Spleen (tissue), 11 donors: Measurements from ENCODE around the gene DUOXA1. TPM values are rescaled to one million over a fixed set of nuclear protein-coding genes. Genes with fewer than 3 reads are reported as not detected.

Experiments
- DNase-seq: peaks from one replicate; pipeline ENCODE4 v3.0.0-alpha.2; 2020
- H3K27ac ChIP-seq, 8 donors: fragments of 200-600 bp; sonication (generic) in 7 of 8; 1 replicate in 4 of 8; 2 replicates in 4 of 8; pipeline versions ENCODE4 v1.5.0 to v1.8.0; 2016 to 2021; ENCODE audit warnings: inconsistent platforms in 4 of 8, mild to moderate bottlenecking in 4 of 8, moderate library complexity in 1 of 8
- H3K27me3 ChIP-seq, 7 donors: fragments of 200-600 bp; sonication (generic) in 6 of 7; replicated peaks in 1 of 7; 1 replicate in 4 of 7; 2 replicates in 3 of 7; pipeline versions ENCODE4 v1.5.0 to v1.8.0; 2016 to 2021; ENCODE audit warnings: inconsistent platforms in 3 of 7, mild to moderate bottlenecking in 1 of 7
- H3K36me3 ChIP-seq, 6 donors: fragments of 200-600 bp; sonication (generic) in 5 of 6; 1 replicate in 4 of 6; 2 replicates in 2 of 6; pipeline versions ENCODE4 v1.5.0 to v1.8.0; 2016 to 2021; ENCODE audit warnings: inconsistent platforms in 2 of 6
- H3K4me1 ChIP-seq, 6 donors: fragments of 200-600 bp; sonication (generic) in 5 of 6; 1 replicate in 3 of 6; 2 replicates in 3 of 6; pipeline versions ENCODE4 v1.5.0 to v1.8.0; 2016 to 2021; ENCODE audit warnings: inconsistent platforms in 3 of 6
- H3K4me3 ChIP-seq, 8 donors: fragments of 200-600 bp; sonication (generic) in 7 of 8; 1 replicate in 4 of 8; 2 replicates in 4 of 8; pipeline versions ENCODE4 v1.5.0 to v1.8.0; 2016 to 2021; ENCODE audit warnings: inconsistent platforms in 4 of 8, mild to moderate bottlenecking in 4 of 8, moderate library complexity in 2 of 8
- H3K9me3 ChIP-seq, 8 donors: fragments of 200-600 bp; sonication (generic) in 7 of 8; 1 replicate in 4 of 8; 2 replicates in 4 of 8; pipeline versions ENCODE4 v1.5.0 to v1.8.0; 2016 to 2021; ENCODE audit warnings: inconsistent platforms in 4 of 8
- CTCF ChIP-seq, 11 experiments: fragments of 200-600 bp in 7 of 11; fragments of 450-650 bp in 4 of 11; sonication (generic) in 4 of 11; IDR thresholded peaks in 8 of 11; conservative IDR thresholded peaks in 3 of 11; 1 replicate in 7 of 11; 2 replicates in 4 of 11; pipeline versions ENCODE4 v1.4.0 to v1.8.0; 2016 to 2021; ENCODE audit warnings: antibody characterized with exemption in 11 of 11, inconsistent platforms in 4 of 11, mild to moderate bottlenecking in 1 of 11
- POLR2A ChIP-seq, 3 donors: fragments of 450-650 bp; IDR thresholded peaks; one replicate each; pipeline ENCODE4 v1.5.1; 2017; ENCODE audit warnings: antibody characterized with exemption in 3 of 3, mild to moderate bottlenecking in 1 of 3
- POLR2AphosphoS5 ChIP-seq, 3 donors: sonication (generic); formaldehyde crosslinking; IDR thresholded peaks; one replicate each; pipeline ENCODE4 v1.5.1; 2017; ENCODE audit warnings: antibody characterized with exemption in 3 of 3
- WGBS, 5 donors: extraction: QIAGEN DNeasy Blood & Tissue Kit in 3 of 5; methylation state at CpG; one replicate each; pipeline versions ENCODE4 v1.1.5 to v1.1.7; 2013 to 2018; 5-methylcytosine and 5-hydroxymethylcytosine counted together
- intact Hi-C: fragments of 100-400 bp; cut with DNase I; formaldehyde crosslinking; loops from one replicate; pipeline ENCODE4 v1.15.0; 2023; ENCODE audit warnings: low total_unique reads
- polyA plus RNA-seq, 3 donors: library from polyadenylated mRNA; stranded (reverse); fragments of 200-250 nt; gene quantifications; one replicate each; pipeline ENCODE4 v1.2.1, GENCODE V29; 2013
- total RNA-seq, 7 donors: library from RNA; depleted of rRNA in 3 of 7; stranded (reverse); fragments of >200 nt in 3 of 7; fragmentation: NEBNext Ultra II Directional in 4 of 7; extraction: Animal tissue kit (Norgen Biotek cat#: 25700) in 4 of 7; gene quantifications; one replicate each; pipeline versions ENCODE4 v1.1.0 to v1.2.1, GENCODE V29; 2016 to 2021
- donor health status: healthy with polysubstance abuse.
- donor health status: DM: no; HTN: no; CAD: no; lungs with moderate emphysema.
- donor health status: DM: no; HTN: no; CAD: no.
- donor health status: Bipolar disorder and iron deficiency.
- donor health status: healthy.
- donor health status: DM: no; HTN: no; CAD: no.
- donor health status: DM: yes; HTN: yes; CAD: no.

Gene DUOXA1
- total and polyA plus RNA-seq, 10 donors: 0.03 to 0.38 (median 0.10) TPM; not detected in 5

- TF ChIP-seq POLR2A (IDR thresholded peaks at IDR 0.05) (no peak), POLR2AphosphoS5 (IDR thresholded peaks at IDR 0.05) (no peak), CTCF (IDR thresholded peaks at IDR 0.05 in 8 of 11, conservative IDR thresholded peaks at IDR 0.05 in 3 of 11) (no peak)
- 92 to 95% (median 93%) methylated on average over 10 of the region's 10 CpGs for WGBS, 5 donors
- H3K4me3 ChIP-seq: no peak overlapping the region
- peak; percentile 57 for DNase-seq
- peaks cover 13 to 24% (median 20%) of the 10 kb centered on the region in 6 donors for H3K4me1 ChIP-seq
- H3K27ac ChIP-seq: no peak overlapping the region
- peaks cover 8 to 84% (median 31%) of the 10 kb centered on the region in 7 donors for H3K27me3 ChIP-seq
- no peaks in the 10 kb centered on the region for H3K36me3 ChIP-seq
- intact Hi-C loops: loop anchor here (10.0 kb wide), 1 partner anchor 164 kb away; no protein-coding TSS in a partner anchor
- H3K9me3 ChIP-seq: no peaks in the 10 kb centered on the region
These were observed 9.4 kb downstream of the DUOXA1 start for GRCh38 chr15:45120081-45120972.

GRCh38 chr15:45118996-45119395, 10.7 kb downstream of the DUOXA1 start:
- no peaks in the 10 kb centered on the region for H3K9me3 ChIP-seq
- TF ChIP-seq POLR2A (IDR thresholded peaks at IDR 0.05): no peak
- peaks cover 13 to 87% (median 40%) of the 10 kb centered on the region in 7 donors for H3K27me3 ChIP-seq
- 90 to 93% (median 91%) methylated on average over 5 of the region's 5 CpGs for WGBS, 5 donors
- no peak overlapping the region for H3K4me3 ChIP-seq
- H3K4me1 ChIP-seq: peaks cover 15 to 34% (median 27%) of the 10 kb centered on the region in 6 donors
- peak; percentile 50 for DNase-seq
- H3K36me3 ChIP-seq: no peaks in the 10 kb centered on the region
- H3K27ac ChIP-seq: no peak overlapping the region
- intact Hi-C loops: no loop called here

- intact Hi-C loops: no loop called here
These were observed 11.5 kb downstream of the DUOXA1 start for GRCh38 chr15:45118131-45118588.

More at GRCh38 chr15:45118131-45118588, 11.5 kb downstream of the DUOXA1 start:
- DNase-seq: peak; percentile 93
- TF ChIP-seq POLR2A (IDR thresholded peaks at IDR 0.05) (no peak), CTCF (IDR thresholded peaks at IDR 0.05 in 8 of 11, conservative IDR thresholded peaks at IDR 0.05 in 3 of 11) (peak; percentile 64 to 99 (median 95)), POLR2AphosphoS5 (IDR thresholded peaks at IDR 0.05) (peak in 2 of 3 donors; percentile 3 to 9)
- H3K27me3 ChIP-seq: peaks cover 13 to 96% (median 48%) of the 10 kb centered on the region in 7 donors
- WGBS, 5 donors: 0 to 3% (median 1%) methylated on average over 14 of the region's 14 CpGs
- no peak overlapping the region for H3K27ac ChIP-seq
- H3K4me1 ChIP-seq: peaks cover 16 to 42% (median 35%) of the 10 kb centered on the region in 6 donors
- no peaks in the 10 kb centered on the region for H3K9me3 ChIP-seq
- H3K36me3 ChIP-seq: no peaks in the 10 kb centered on the region
- peak overlapping the region in 6 of 8 donors; percentile 13 to 57 (median 24) for H3K4me3 ChIP-seq
